GM21576 (cell line): ENCODE measurements around the gene HCFC1.

ENCODE experiments used
- ATAC-seq: cut with Tn5 transposase; IDR thresholded peaks from one replicate; pipeline ENCODE4 v1.9.1; 2021; ENCODE audit warnings: mild to moderate bottlenecking, moderate library complexity; ENCODE audit not compliant: unreplicated experiment

Gene HCFC1

GRCh38 chrX:153974726-153975286 is 3.2 kb upstream of the HCFC1 start:
- ATAC-seq, result no peak

GRCh38 chrX:153974003-153974725 is 2.5 kb upstream of the HCFC1 start:
- no peak for ATAC-seq

GRCh38 chrX:153973127-153974002 is 1.7 kb upstream of the HCFC1 start:
- no peak for ATAC-seq

GRCh38 chrX:153972368-153973126 is 929 bp upstream of the HCFC1 start, which contains the start of gene TMEM187:
Gene TMEM187 (plus strand): TSS chrX:153972754. CDS start chrX:153982063, 9,309 bp downstream.
- ATAC-seq, result peak; percentile 43

- peak; percentile 36 for ATAC-seq
Measured at GRCh38 chrX:153971124-153971449, 531 bp downstream of the HCFC1 start.

- ATAC-seq, result peak; percentile 2
Measured at GRCh38 chrX:153970357-153971123, 1.1 kb downstream of the HCFC1 start.

GRCh38 chrX:153969904-153970356 is 1.7 kb downstream of the HCFC1 start:
- no peak for ATAC-seq

- ATAC-seq, result no peak
Measured at GRCh38 chrX:153969125-153969903, 2.3 kb downstream of the HCFC1 start.

- ATAC-seq, result no peak
Measured at GRCh38 chrX:153968754-153969124, 2.9 kb downstream of the HCFC1 start.

- ATAC-seq, result no peak
Measured at GRCh38 chrX:153968255-153968654, 3.4 kb downstream of the HCFC1 start.

GRCh38 chrX:153967536-153968224 is 3.9 kb downstream of the HCFC1 start:
- ATAC-seq, result no peak

- ATAC-seq, result no peak
Measured at GRCh38 chrX:153966841-153967535, 4.6 kb downstream of the HCFC1 start.

- ATAC-seq, result no peak
Measured at GRCh38 chrX:153966283-153966688, 5.3 kb downstream of the HCFC1 start.

GRCh38 chrX:153965406-153965805 is 6.2 kb downstream of the HCFC1 start:
- ATAC-seq, result no peak

GRCh38 chrX:153964105-153964504 is 7.5 kb downstream of the HCFC1 start:
- no peak for ATAC-seq

GRCh38 chrX:153963546-153963945 is 8.1 kb downstream of the HCFC1 start:
- no peak for ATAC-seq

GRCh38 chrX:153961292-153961691 is 10.3 kb downstream of the HCFC1 start:
- no peak for ATAC-seq

- ATAC-seq, result no peak
Measured at GRCh38 chrX:153960786-153961185, 10.8 kb downstream of the HCFC1 start.
